C4-2B (cell line): Measurements from ENCODE around the gene JMJD6.
"Not testable (repeated sequence)": the region's sequence is repeated elsewhere in the genome, so short reads cannot be mapped to it uniquely, and the experiment has no call there.

Experiments used
- H3K27ac ChIP-seq: fragments of 450-650 bp; 2 replicates; pipeline ENCODE4 v1.5.1; 2017
- CTCF ChIP-seq: fragments of 450-650 bp; conservative IDR thresholded peaks from 2 replicates; pipeline ENCODE4 v1.5.1; 2017; ENCODE audit warnings: mild to moderate bottlenecking
- ZFX ChIP-seq: fragments of 450-650 bp; IDR thresholded peaks from 2 replicates; pipeline ENCODE4 v1.6.1; 2017

JMJD6 gene

GRCh38 chr17:76726776-76727718, 641 bp upstream of the JMJD6 start, which contains the start of gene METTL23:
Gene METTL23, plus strand, starts transcription at chr17:76726839. Its CDS starts 2,872 bp downstream, at chr17:76729711.
- peak within 1 kb of the TSS; percentile 97 for H3K27ac ChIP-seq

GRCh38 chr17:76725580-76726230, 701 bp downstream of the JMJD6 start:
- TF ChIP-seq ZFX (no peak), CTCF (no peak)
- H3K27ac ChIP-seq = peak overlapping the region; percentile 97

More at GRCh38 chr17:76726776-76727718, 641 bp upstream of the JMJD6 start, which contains the start of gene METTL23:
- TF ChIP-seq ZFX = no peak
- TF ChIP-seq CTCF = peak; percentile 88

GRCh38 chr17:76723812-76724211, 2.6 kb downstream of the JMJD6 start:
- no peak overlapping the region for H3K27ac ChIP-seq
- TF ChIP-seq CTCF (no peak), ZFX (no peak)

DNA sequence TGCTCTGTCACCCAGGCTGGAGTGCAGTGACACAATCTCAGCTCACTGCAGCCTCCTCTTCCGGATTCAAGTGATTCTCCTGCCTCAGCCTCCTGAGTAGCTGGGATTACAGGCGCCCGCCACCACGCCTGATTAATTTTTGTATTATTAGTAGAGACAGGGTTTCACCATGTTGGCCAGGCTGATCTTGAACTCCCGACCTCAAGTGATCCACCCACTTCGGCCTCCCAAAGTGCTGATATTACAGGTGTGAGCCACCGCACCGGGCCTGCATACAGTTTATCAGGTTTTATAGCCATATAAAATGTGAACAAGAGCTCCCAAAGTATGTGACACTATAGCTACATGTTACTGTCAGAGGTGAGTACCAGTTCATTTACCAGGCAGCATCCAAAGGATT, 3.4 kb downstream of the JMJD6 start:
- not testable (repeated sequence) for H3K27ac ChIP-seq

DNA sequence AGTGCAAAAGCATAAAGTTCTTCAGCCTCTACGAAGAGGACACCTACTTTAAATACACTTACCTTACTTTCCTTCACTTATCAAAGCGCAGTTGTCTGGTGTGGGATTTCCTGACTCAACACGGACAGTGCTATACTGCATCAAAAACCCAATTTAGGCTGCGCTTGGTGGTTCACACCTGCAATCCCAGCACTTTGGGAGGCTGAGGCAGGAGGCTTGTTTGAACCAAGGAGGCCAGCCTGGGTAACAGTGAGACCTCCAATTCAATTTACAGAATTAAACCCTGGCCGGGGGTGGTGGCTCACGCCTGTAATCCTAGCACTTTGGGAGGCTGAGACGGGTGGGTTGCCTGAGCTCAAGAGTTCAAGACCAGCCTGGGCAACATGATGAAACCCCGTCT, 4.1 kb downstream of the JMJD6 start:
- no peak for TF ChIP-seq ZFX
- TF ChIP-seq CTCF = no peak
- no peak overlapping the region for H3K27ac ChIP-seq

DNA sequence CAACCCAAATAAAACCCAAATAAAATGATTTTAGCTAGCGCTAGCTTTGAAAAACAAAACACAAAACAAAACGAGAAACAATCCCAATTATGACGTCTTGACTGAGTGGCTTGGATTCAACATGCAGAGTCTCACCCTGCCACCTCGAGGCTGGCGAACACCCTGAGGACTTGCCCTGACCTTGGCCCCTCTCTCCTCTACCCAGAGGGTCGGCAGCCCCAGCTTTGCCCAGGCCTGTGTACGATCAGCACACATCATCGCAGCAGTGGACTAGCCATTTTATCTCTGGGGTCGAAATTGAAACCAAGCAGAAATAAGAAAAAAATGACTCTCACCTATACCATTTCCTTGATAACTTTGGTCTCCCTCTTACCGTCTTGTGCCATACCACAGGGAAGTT, 4.9 kb downstream of the JMJD6 start:
- no peak for TF ChIP-seq CTCF
- no peak for TF ChIP-seq ZFX
- H3K27ac ChIP-seq = no peak overlapping the region

DNA sequence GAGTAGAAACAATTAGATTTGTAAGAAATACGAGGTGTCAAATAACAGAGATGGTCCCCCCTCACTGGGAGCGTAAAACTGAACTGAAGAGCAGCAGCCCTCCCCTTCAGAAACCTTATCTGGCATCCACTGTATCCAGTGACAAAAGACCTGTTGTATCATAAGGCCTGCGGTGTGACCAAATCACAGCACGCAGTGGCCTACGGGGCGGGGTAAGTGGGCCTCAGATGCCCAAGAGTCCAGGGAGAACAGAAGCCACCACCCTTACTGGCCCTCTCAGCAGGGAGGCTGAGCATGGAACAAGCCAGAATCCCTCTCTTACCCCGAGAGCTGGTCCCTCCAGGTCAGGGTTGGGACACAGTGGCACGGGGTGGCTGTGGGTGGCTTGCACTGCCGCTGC, 5.5 kb downstream of the JMJD6 start:
- TF ChIP-seq CTCF = no peak
- no peak for TF ChIP-seq ZFX
- no peak overlapping the region for H3K27ac ChIP-seq
